HCT116 (cell line): ENCODE data around the gene PIM1. TPM values are rescaled to one million over a fixed set of nuclear protein-coding genes. Genes with fewer than 3 reads are reported as not detected.

ENCODE experiments used
- ATAC-seq: fragments of 200-7000 bp; cut with Tn5 transposase; 2 replicates; pipeline ENCODE4 v1.9.1; 2020; ENCODE audit warnings: mild to moderate bottlenecking, moderate library complexity
- BruUV-seq: library from RNA; stranded (reverse); fragments of 400-500 nt; replicated peaks from 2 replicates; lab custom pipeline; 2021; lab: Mats Ljungman, UMichigan
- CTCF ChIA-PET: fragments of 300-600 bp; sonication (Branson Sonifier 250); formaldehyde crosslinking; loops from one replicate; lab custom pipeline; 2021; ENCODE audit warnings: antibody characterized with exemption; lab: Charles Lee
- POLR2A ChIA-PET: fragments of 300-600, 350-600 bp; sonication (Branson Sonifier 250); formaldehyde crosslinking; loops from one replicate; lab custom pipeline; 2021; ENCODE audit warnings: antibody characterized with exemption; lab: Charles Lee
- RAD21 ChIA-PET, 2 experiments: fragments of 300-600 bp; sonication (Branson Sonifier 250); formaldehyde crosslinking; loops; one replicate each; lab custom pipeline; 2023; ENCODE audit warnings: low total read pairs in 2 of 2; ENCODE audit not compliant: uncharacterized antibody in 2 of 2, unreplicated experiment in 2 of 2, low non-redundant PET in 1 of 2; lab: Charles Lee
- DNase-seq: peaks from one replicate; pipeline ENCODE4 v3.0.0-alpha.2; 2010; ENCODE audit warnings: low read depth, low spot score
- H2AFZ ChIP-seq: fragments of 200-600 bp; shearing (Covaris generic), sonication (generic); 2 replicates; pipeline ENCODE4 v1.6.1; 2017; ENCODE audit warnings: low read depth, mixed run types, mixed read lengths, antibody characterized with exemption, low read length; ENCODE audit not compliant: poor library complexity, severe bottlenecking
- H3K27ac ChIP-seq: 2 replicates; pipeline ENCODE4 v1.5.1; 2012; ENCODE audit warnings: low read depth, low read length
- H3K27me3 ChIP-seq: fragments of 200-600 bp; sonication (generic); 2 replicates; pipeline ENCODE4 v1.6.1; 2016; ENCODE audit warnings: mixed run types, low read length, mixed read lengths; ENCODE audit not compliant: insufficient read depth
- H3K36me3 ChIP-seq, 2 experiments: fragments of 200-500 bp in 1 of 2; fragments of 200-600 bp in 1 of 2; sonication (Bioruptor generic) in 1 of 2; sonication (generic) in 1 of 2; 2 replicates each; pipeline versions ENCODE4 v1.5.1 to v1.6.1; 2014 to 2016; ENCODE audit warnings: low read length in 2 of 2, inconsistent platforms in 1 of 2, mixed read lengths in 1 of 2, mixed run types in 1 of 2; ENCODE audit not compliant: insufficient read depth in 2 of 2, control insufficient read depth in 1 of 2
- H3K4me1 ChIP-seq, 2 experiments: fragments of 200-600 bp in 1 of 2; sonication (generic) in 1 of 2; 2 replicates each; pipeline versions ENCODE4 v1.5.1 to v1.6.1; 2012 to 2017; ENCODE audit warnings: low read length in 2 of 2, inconsistent platforms in 1 of 2, mild to moderate bottlenecking in 1 of 2, mixed read lengths in 1 of 2, mixed run types in 1 of 2, moderate library complexity in 1 of 2; ENCODE audit not compliant: insufficient read depth in 2 of 2, control insufficient read depth in 1 of 2
- H3K4me2 ChIP-seq: fragments of 200-600 bp; sonication (generic); 2 replicates; pipeline ENCODE4 v1.6.1; 2017; ENCODE audit warnings: mixed run types, low read length, mixed read lengths
- H3K4me3 ChIP-seq, 2 experiments: fragments of 200-600 bp in 1 of 2; sonication (generic) in 1 of 2; replicated peaks in 1 of 2; 2 replicates each; pipeline ENCODE4 v1.5.1; 2011 to 2016; ENCODE audit warnings: low read length in 2 of 2, control low read depth in 1 of 2, low read depth in 1 of 2, mild to moderate bottlenecking in 1 of 2, mixed read lengths in 1 of 2, mixed run types in 1 of 2
- H3K79me2 ChIP-seq: fragments of 200-600 bp; sonication (generic); 2 replicates; pipeline ENCODE4 v1.6.1; 2017; ENCODE audit warnings: mild to moderate bottlenecking, mixed run types, low read length, moderate library complexity, mixed read lengths; ENCODE audit not compliant: insufficient read depth
- H3K9ac ChIP-seq: fragments of 200-600 bp; sonication (generic); 2 replicates; pipeline ENCODE4 v1.6.1; 2016; ENCODE audit warnings: low read length, mixed read lengths
- H3K9me2 ChIP-seq: fragments of 200-600 bp; sonication (generic), shearing (Covaris generic); 2 replicates; pipeline ENCODE4 v1.6.1; 2017; ENCODE audit warnings: mixed run types, mild to moderate bottlenecking, moderate library complexity; ENCODE audit not compliant: insufficient read depth
- H3K9me3 ChIP-seq, 2 experiments: fragments of 200-500 bp in 1 of 2; fragments of 200-600 bp in 1 of 2; sonication (Bioruptor generic) in 1 of 2; sonication (generic) in 1 of 2; 2 replicates each; pipeline ENCODE4 v1.6.1; 2014 to 2017; ENCODE audit warnings: low read length in 2 of 2, mixed read lengths in 2 of 2, inconsistent platforms in 1 of 2, low read depth in 1 of 2, mild to moderate bottlenecking in 1 of 2, mixed run types in 1 of 2, moderate library complexity in 1 of 2; ENCODE audit not compliant: control insufficient read depth in 1 of 2, insufficient read depth in 1 of 2
- H4K20me1 ChIP-seq: fragments of 200-600 bp; sonication (generic), shearing (Covaris generic); 2 replicates; pipeline ENCODE4 v1.6.1; 2017; ENCODE audit warnings: mixed run types, mild to moderate bottlenecking, moderate library complexity; ENCODE audit not compliant: insufficient read depth
- ATF3 ChIP-seq: IDR thresholded peaks from 2 replicates; pipeline ENCODE4 v1.6.1; 2012
- CBX3 ChIP-seq: IDR thresholded peaks from 2 replicates; pipeline ENCODE4 v1.6.1; 2012; ENCODE audit warnings: low read depth
- CEBPB ChIP-seq: IDR thresholded peaks from 2 replicates; pipeline ENCODE4 v1.6.1; 2012; ENCODE audit warnings: low read depth
- CTCF ChIP-seq, 3 experiments: fragments of 200-600 bp in 1 of 3; sonication (generic) in 1 of 3; IDR thresholded peaks in 2 of 3; conservative IDR thresholded peaks in 1 of 3; 2 replicates each; pipeline ENCODE4 v1.5.1; 2012 to 2017; ENCODE audit warnings: low read depth in 2 of 3, low read length in 2 of 3, antibody characterized with exemption in 1 of 3, borderline replicate concordance in 1 of 3, control low read depth in 1 of 3, mild to moderate bottlenecking in 1 of 3, mixed read lengths in 1 of 3, mixed run types in 1 of 3, moderate library complexity in 1 of 3; ENCODE audit not compliant: insufficient read depth in 1 of 3
- EGR1 ChIP-seq: IDR thresholded peaks from 2 replicates; pipeline ENCODE4 v1.6.1; 2012; ENCODE audit warnings: low read depth
- ELF1 ChIP-seq: IDR thresholded peaks from 2 replicates; pipeline ENCODE4 v1.6.1; 2012; ENCODE audit warnings: low read depth, borderline replicate concordance
- EZH2 ChIP-seq: fragments of 200-600 bp; sonication (generic); IDR thresholded peaks from 2 replicates; pipeline ENCODE4 v1.6.1; 2017; ENCODE audit warnings: antibody characterized with exemption, mixed run types
- EZH2phosphoT487 ChIP-seq: fragments of 200-600 bp; IDR thresholded peaks from 2 replicates; pipeline ENCODE4 v1.6.1; 2018; ENCODE audit warnings: antibody characterized with exemption, borderline replicate concordance
- JUND ChIP-seq: IDR thresholded peaks from 2 replicates; pipeline ENCODE4 v1.6.1; 2012
- POLR2A ChIP-seq: IDR thresholded peaks from 2 replicates; pipeline ENCODE4 v1.7.0; 2011; ENCODE audit warnings: borderline replicate concordance; ENCODE audit not compliant: insufficient read depth, insufficient read length; ENCODE audit errors: extremely low read depth
- POLR2AphosphoS5 ChIP-seq: IDR thresholded peaks from 2 replicates; pipeline ENCODE4 v1.6.1; 2011; ENCODE audit warnings: mild to moderate bottlenecking, low read depth, low read length, moderate library complexity
- REST ChIP-seq: IDR thresholded peaks from 2 replicates; pipeline ENCODE4 v1.6.1; 2012; ENCODE audit warnings: low read depth
- SIN3A ChIP-seq: IDR thresholded peaks from 2 replicates; pipeline ENCODE4 v1.6.1; 2012; ENCODE audit warnings: low read depth
- SRF ChIP-seq: IDR thresholded peaks from 2 replicates; pipeline ENCODE4 v1.6.1; 2012; ENCODE audit warnings: low read depth
- TCF7L2 ChIP-seq: IDR thresholded peaks from 2 replicates; pipeline ENCODE4 v1.7.0; 2011; ENCODE audit warnings: borderline replicate concordance, inconsistent platforms; ENCODE audit not compliant: insufficient read depth, insufficient read length; ENCODE audit errors: extremely low read depth
- YY1 ChIP-seq: IDR thresholded peaks from 2 replicates; pipeline ENCODE4 v1.6.1; 2011; ENCODE audit warnings: low read length, low read depth, moderate library complexity, mild to moderate bottlenecking; ENCODE audit not compliant: insufficient replicate concordance; ENCODE audit errors: extremely low read depth
- ZFX ChIP-seq: fragments of 450-650 bp; IDR thresholded peaks from 2 replicates; pipeline ENCODE4 v1.6.1; 2017
- intact Hi-C: fragments of 100-400 bp; cut with micrococcal nuclease; formaldehyde crosslinking; loops from 2 replicates; pipeline ENCODE4 v1.10.0; 2022
- total RNA-seq: library from RNA; stranded (reverse); gene quantifications from one replicate; pipeline ENCODE4 v1.2.1, GENCODE V29; 2021; ENCODE audit not compliant: unreplicated experiment

The PIM1 gene
- total RNA-seq, 1 experiment from 2014 or later = 26.2 TPM

GRCh38 chr6:37149745-37150144 is 20.2 kb upstream of the PIM1 start:
- Histone ChIP-seq H3K9ac (no peak overlapping the region), H3K79me2 (no peaks in the 10 kb centered on the region), H3K36me3 (no peaks in the 10 kb centered on the region), H3K4me3 (no peak overlapping the region), H3K4me1 (peaks cover 0 to 4% of the 10 kb centered on the region in 2 experiments; a peak in 2 of 4 replicates), H3K27ac (no peak overlapping the region), H4K20me1 (no peaks in the 10 kb centered on the region), H3K9me2 (no peaks in the 10 kb centered on the region), H3K4me2 (no peak overlapping the region), H3K9me3 (no peaks in the 10 kb centered on the region), H3K27me3 (no peaks in the 10 kb centered on the region), H2AFZ (no peak overlapping the region)
- intact Hi-C loops = no loop called here
- BruUV-seq = no TSS peak
- ChIA-PET RAD21 (no interaction called here), CTCF (no interaction called here), POLR2A (no interaction called here)
- TF ChIP-seq REST (no peak), ELF1 (no peak), POLR2A (no peak), POLR2AphosphoS5 (no peak), EGR1 (no peak), TCF7L2 (no peak), CBX3 (no peak), CTCF (IDR thresholded peaks at IDR 0.05 in 2 of 3, conservative IDR thresholded peaks at IDR 0.05 in 1 of 3; ENCODE audit: borderline replicate concordance in 1 of 3, insufficient read depth in 1 of 3, low read depth in 2 of 3, low read length in 2 of 3) (no peak), ZFX (no peak), ATF3 (no peak), EZH2 (no peak), JUND (no peak), CEBPB (no peak), EZH2phosphoT487 (no peak), SRF (no peak), YY1 (no peak), SIN3A (no peak)
- ATAC-seq = no peak
- no peak for DNase-seq
